Immature natural killer cell (primary cell): ENCODE measurements around the gene CHST15. TPM values are rescaled to one million over a fixed set of nuclear protein-coding genes. Genes with fewer than 3 reads are reported as not detected.

Experiments used
- DNase-seq, 3 donors: peaks; one replicate each; pipeline ENCODE4 v3.0.0; 2022; ENCODE audit warnings: mixed read lengths in 1 of 3
- H3K27ac Mint-ChIP-seq, 6 donors: one replicate each; pipeline ENCODE4 v1.8.0; 2020; ENCODE audit warnings: mixed read lengths in 6 of 6, mild to moderate bottlenecking in 5 of 6, inconsistent platforms in 4 of 6, moderate library complexity in 3 of 6
- H3K27me3 Mint-ChIP-seq, 3 donors: one replicate each; pipeline ENCODE4 v1.8.0; 2020 to 2021; ENCODE audit warnings: low read depth in 3 of 3, mild to moderate bottlenecking in 3 of 3, mixed read lengths in 3 of 3, moderate library complexity in 3 of 3, inconsistent platforms in 1 of 3
- H3K36me3 Mint-ChIP-seq, 3 donors: one replicate each; pipeline ENCODE4 v1.8.0; 2020; ENCODE audit warnings: mixed read lengths in 3 of 3, inconsistent platforms in 2 of 3, mild to moderate bottlenecking in 2 of 3
- H3K4me1 Mint-ChIP-seq, 2 donors: one replicate each; pipeline ENCODE4 v1.8.0; 2020; ENCODE audit warnings: inconsistent platforms in 2 of 2, mild to moderate bottlenecking in 2 of 2, mixed read lengths in 2 of 2, moderate library complexity in 1 of 2
- H3K4me3 Mint-ChIP-seq, 5 donors: one replicate each; pipeline ENCODE4 v1.8.0; 2020; ENCODE audit warnings: mild to moderate bottlenecking in 5 of 5, mixed read lengths in 5 of 5, inconsistent platforms in 3 of 5, moderate library complexity in 3 of 5
- H3K9me3 Mint-ChIP-seq, 6 donors: one replicate each; pipeline ENCODE4 v1.8.0; 2020; ENCODE audit warnings: mild to moderate bottlenecking in 6 of 6, mixed read lengths in 6 of 6, inconsistent platforms in 4 of 6, moderate library complexity in 3 of 6
- polyA plus RNA-seq, 3 donors: library from polyadenylated mRNA; unstranded; fragments of 300-500 nt; fragmentation: Illumina TruSeq; gene quantifications; one replicate each; pipeline ENCODE4 v1.2.3, GENCODE V29; 2021

The CHST15 gene
- polyA plus RNA-seq, 3 donors from 2014 or later = 0.07 to 0.20 (median 0.08) TPM

- H3K27me3 Mint-ChIP-seq = peaks cover 2 to 17% (median 5%) of the 10 kb centered on the region in 3 donors
- no peak overlapping the region for H3K4me3 Mint-ChIP-seq
- H3K27ac Mint-ChIP-seq = no peak overlapping the region
- DNase-seq = no peak
- peaks cover 0 to 3% (median 0%) of the 10 kb centered on the region in 6 donors for H3K9me3 Mint-ChIP-seq
- H3K36me3 Mint-ChIP-seq = peaks cover 0 to 4% (median 3%) of the 10 kb centered on the region in 3 donors
- peaks cover 2 to 6% of the 10 kb centered on the region in 2 donors for H3K4me1 Mint-ChIP-seq
Measured at GRCh38 chr10:124087672-124088634, 5.4 kb downstream of the CHST15 start.

DNA sequence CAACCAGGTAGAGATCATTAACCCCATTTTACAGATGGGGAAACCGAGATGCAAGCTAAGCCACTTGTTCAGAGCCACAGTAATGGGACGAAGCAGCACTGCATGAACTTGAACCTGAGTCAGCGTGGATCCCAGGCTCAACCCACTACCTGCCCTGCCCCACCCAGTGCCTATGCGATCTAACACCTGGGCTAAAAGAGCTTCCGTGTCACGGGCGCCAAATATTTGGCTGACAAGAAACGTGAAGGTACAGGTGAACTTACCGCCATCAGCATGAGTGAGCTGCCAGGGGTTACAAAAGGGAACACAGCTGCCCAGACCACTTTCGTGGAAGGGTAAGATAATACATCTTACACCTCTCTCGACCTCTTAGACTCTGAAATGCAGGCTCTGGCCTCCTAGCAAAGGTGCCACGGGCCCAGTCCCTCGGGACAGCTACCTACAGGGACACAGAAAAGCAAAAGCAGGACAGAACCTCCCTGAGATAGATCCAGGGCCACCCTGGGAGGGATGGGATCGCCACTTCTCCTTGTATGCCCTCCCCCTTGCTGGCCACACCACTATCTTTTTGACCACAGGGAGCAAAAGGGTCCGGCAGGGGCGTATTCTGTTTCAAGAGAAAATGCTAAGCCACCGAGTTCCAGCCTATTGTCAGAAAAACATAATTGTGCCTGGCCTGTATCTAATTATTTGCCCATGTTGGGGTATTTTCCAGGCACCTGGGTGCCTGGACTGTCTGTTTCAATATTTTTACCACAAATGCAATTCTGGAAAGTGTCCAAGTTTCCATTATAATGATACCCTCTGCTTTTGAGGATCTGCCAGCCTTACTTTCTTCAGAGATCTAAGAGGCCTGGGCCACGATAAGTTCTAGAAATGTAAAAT, 6.4 kb downstream of the CHST15 start:
- Mint-ChIP-seq H3K9me3 (peaks cover 0 to 3% (median 0%) of the 10 kb centered on the region in 6 donors), H3K27ac (no peak overlapping the region), H3K4me3 (no peak overlapping the region), H3K4me1 (peaks cover 2 to 6% of the 10 kb centered on the region in 2 donors), H3K27me3 (peaks cover 2 to 17% (median 5%) of the 10 kb centered on the region in 3 donors), H3K36me3 (peaks cover 0 to 4% (median 3%) of the 10 kb centered on the region in 3 donors)
- no peak for DNase-seq

DNA sequence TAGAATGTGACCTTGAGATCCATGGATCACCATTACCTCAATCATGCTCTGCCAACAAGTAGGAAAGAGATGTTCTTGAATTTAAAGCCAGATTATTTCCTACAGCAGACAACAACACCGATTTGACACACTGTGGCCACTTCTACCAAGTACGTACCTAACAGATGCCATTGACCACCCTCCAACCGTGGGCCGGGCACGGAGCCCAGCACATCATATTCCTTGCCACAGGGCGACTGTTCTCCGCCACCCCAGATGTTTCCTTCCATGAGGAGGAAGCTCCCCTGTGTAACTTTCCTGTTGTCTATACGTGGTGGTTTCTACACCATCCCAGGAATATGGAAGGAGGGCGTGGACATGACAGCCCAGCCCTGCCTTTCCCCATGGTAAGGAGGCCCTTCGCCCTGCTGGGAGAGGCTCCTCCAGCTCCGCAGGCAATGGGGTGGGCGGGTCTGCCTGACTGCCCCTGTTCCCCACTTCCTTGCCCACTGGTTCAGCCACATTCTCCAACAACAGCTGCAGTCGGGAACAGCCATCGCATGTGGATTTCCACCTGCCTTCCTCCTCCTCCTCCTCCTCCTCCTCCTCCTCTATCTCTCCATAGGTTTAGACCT, 7.2 kb downstream of the CHST15 start:
- Mint-ChIP-seq H3K27ac (no peak overlapping the region), H3K36me3 (peaks cover 0 to 3% (median 3%) of the 10 kb centered on the region in 3 donors), H3K9me3 (peaks cover 0 to 3% (median 0%) of the 10 kb centered on the region in 6 donors), H3K27me3 (peaks cover 2 to 20% (median 5%) of the 10 kb centered on the region in 3 donors), H3K4me3 (no peak overlapping the region), H3K4me1 (peaks cover 2 to 6% of the 10 kb centered on the region in 2 donors)
- DNase-seq = no peak

GRCh38 chr10:124085680-124086079, 7.7 kb downstream of the CHST15 start:
- Mint-ChIP-seq H3K27ac (no peak overlapping the region), H3K27me3 (peaks cover 2 to 22% (median 5%) of the 10 kb centered on the region in 3 donors), H3K9me3 (peaks cover 0 to under 1% (median 0%) of the 10 kb centered on the region in 6 donors), H3K36me3 (no peaks in the 10 kb centered on the region), H3K4me3 (no peak overlapping the region), H3K4me1 (peaks cover 0 to 6% of the 10 kb centered on the region in 2 donors)
- DNase-seq = no peak

DNA sequence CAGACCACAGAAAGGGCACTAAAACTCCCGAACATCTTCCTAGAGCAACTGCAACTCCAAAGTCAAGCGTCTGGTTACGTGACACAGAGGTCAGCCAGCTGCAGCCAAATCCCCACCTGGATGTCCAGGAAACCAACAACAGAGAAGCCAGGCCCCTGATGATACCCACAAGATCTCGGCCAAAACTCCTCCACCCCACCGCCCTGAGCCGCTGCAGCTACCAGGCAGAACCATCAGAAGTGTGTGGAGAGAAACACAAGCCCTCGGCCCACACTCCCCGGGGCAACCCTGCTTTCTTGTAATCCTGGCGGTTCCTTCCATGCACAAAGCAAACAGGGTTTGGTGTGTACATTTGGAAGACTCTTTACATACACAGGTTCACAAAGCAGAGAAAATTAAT, 8.7 kb downstream of the CHST15 start:
- H3K4me1 Mint-ChIP-seq = peaks cover 0 to 6% of the 10 kb centered on the region in 2 donors
- H3K27me3 Mint-ChIP-seq = peaks cover 2 to 16% (median 5%) of the 10 kb centered on the region in 3 donors
- no peak overlapping the region for H3K4me3 Mint-ChIP-seq
- DNase-seq = no peak
- no peaks in the 10 kb centered on the region for H3K36me3 Mint-ChIP-seq
- H3K9me3 Mint-ChIP-seq = no peaks in the 10 kb centered on the region
- H3K27ac Mint-ChIP-seq = no peak overlapping the region

DNA sequence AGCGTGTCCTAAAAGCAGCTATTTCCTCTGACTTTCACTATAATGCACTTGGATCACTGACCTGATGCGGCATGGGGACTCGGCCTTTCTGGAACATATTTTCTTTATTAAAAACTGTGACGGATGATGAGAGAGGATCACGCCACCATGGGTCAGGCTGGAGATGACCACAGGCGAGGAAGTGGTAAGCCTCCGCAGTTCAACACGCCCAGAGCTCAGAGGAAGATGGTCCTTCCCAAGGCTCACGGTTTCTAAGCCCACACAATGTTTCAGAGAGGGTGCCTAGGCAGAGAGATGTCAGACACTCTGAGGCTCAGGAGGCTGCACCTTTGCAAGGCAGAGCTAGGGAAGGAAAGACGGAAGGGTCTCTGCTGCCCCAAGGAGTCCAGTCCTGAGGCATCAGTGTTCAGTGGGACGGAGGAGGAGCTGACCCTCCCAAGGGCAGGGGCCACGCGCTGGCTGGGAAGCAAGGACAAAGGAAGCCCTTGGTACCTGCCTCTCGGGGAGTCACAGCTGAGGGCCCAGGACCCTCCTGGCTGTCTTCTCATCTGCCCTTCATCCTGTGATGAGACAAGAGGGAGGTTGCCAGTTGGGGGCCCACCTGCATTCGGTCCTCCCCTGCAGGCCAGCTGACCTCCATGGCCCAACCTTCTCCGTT, 9.5 kb downstream of the CHST15 start:
- Mint-ChIP-seq H3K4me3 (peak overlapping the region in 2 of 5 donors; percentile 7 to 25), H3K27me3 (peaks cover 2 to 15% (median 5%) of the 10 kb centered on the region in 3 donors), H3K27ac (peak overlapping the region in 2 of 6 donors; percentile 49 to 60), H3K36me3 (no peaks in the 10 kb centered on the region), H3K4me1 (peaks cover 0 to 6% of the 10 kb centered on the region in 2 donors), H3K9me3 (no peaks in the 10 kb centered on the region)
- DNase-seq = no peak

DNA sequence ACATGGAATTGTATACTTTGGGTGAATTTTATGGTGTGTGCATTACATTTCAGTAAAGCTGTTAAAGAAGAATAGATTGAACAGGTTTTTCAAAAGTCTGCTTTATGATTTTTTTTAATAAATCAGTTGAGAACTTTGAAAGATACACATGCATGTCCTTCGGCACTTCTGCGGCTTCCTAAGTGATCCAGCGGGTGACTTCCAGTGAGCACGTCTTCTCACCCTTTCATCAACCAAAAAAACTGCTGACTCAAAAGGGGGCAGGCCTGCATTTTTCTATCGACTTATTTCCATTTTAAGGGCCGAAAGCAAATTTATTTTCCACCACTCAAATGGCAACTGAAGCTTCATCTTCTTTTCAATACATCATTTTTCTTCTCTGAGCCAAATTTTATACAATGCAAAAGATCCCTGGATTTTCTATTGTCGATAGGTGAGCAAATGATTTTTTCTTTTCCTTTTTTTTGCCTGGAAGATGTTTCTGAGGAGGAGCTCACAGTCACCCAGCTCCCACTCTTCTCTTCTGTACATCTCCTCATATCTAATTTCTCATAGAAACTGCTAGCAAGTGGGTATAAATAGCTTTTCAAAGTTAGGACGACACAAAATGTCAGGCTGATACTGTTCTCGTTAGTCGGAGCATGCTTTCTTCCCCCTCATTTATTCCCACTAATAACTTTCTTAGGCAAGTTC, 10.2 kb downstream of the CHST15 start:
- H3K36me3 Mint-ChIP-seq = no peaks in the 10 kb centered on the region
- H3K27me3 Mint-ChIP-seq = peaks cover under 1 to 13% (median 5%) of the 10 kb centered on the region in 3 donors
- H3K4me1 Mint-ChIP-seq = peaks cover 0 to 6% of the 10 kb centered on the region in 2 donors
- no peak overlapping the region for H3K27ac Mint-ChIP-seq
- H3K9me3 Mint-ChIP-seq = no peaks in the 10 kb centered on the region
- no peak overlapping the region for H3K4me3 Mint-ChIP-seq
- no peak for DNase-seq

- Mint-ChIP-seq H3K27ac (no peak overlapping the region), H3K4me3 (no peak overlapping the region), H3K27me3 (peaks cover 0 to 13% (median 5%) of the 10 kb centered on the region in 3 donors), H3K9me3 (no peaks in the 10 kb centered on the region), H3K36me3 (no peaks in the 10 kb centered on the region), H3K4me1 (peaks cover 0 to 6% of the 10 kb centered on the region in 2 donors)
- no peak for DNase-seq
Measured at GRCh38 chr10:124082555-124082954, 10.8 kb downstream of the CHST15 start.

- Mint-ChIP-seq H3K9me3 (no peaks in the 10 kb centered on the region), H3K36me3 (no peaks in the 10 kb centered on the region), H3K27ac (no peak overlapping the region), H3K27me3 (peaks cover 0 to 10% (median 3%) of the 10 kb centered on the region in 3 donors), H3K4me3 (no peak overlapping the region), H3K4me1 (peaks cover 0 to 6% of the 10 kb centered on the region in 2 donors)
- no peak for DNase-seq
Measured at GRCh38 chr10:124081547-124082140, 11.8 kb downstream of the CHST15 start.

DNA sequence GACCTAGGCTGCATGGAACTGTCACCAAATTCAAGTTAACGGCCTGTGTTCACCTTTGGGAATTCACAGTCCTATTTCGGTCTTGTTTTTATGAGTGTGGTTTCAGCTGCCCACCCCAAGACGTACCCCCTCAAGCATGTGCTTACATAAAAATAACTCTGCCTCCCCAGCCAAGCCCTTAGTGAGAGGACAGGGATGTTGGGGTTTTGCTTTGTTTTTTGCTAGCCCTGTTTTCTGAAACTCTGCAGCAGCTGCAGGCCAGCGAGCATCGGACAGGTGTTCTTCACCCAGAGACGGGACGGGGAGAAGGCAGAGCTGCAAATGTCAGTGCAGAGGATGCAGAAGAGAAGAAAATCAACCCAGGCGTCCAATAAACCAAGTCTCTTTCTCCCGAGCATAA, 13.5 kb downstream of the CHST15 start:
- H3K27me3 Mint-ChIP-seq = peaks cover 0 to 8% (median 2%) of the 10 kb centered on the region in 3 donors
- peaks cover 0 to 6% of the 10 kb centered on the region in 2 donors for H3K4me1 Mint-ChIP-seq
- no peaks in the 10 kb centered on the region for H3K9me3 Mint-ChIP-seq
- H3K36me3 Mint-ChIP-seq = no peaks in the 10 kb centered on the region
- no peak overlapping the region for H3K27ac Mint-ChIP-seq
- no peak for DNase-seq
- H3K4me3 Mint-ChIP-seq = no peak overlapping the region

DNA sequence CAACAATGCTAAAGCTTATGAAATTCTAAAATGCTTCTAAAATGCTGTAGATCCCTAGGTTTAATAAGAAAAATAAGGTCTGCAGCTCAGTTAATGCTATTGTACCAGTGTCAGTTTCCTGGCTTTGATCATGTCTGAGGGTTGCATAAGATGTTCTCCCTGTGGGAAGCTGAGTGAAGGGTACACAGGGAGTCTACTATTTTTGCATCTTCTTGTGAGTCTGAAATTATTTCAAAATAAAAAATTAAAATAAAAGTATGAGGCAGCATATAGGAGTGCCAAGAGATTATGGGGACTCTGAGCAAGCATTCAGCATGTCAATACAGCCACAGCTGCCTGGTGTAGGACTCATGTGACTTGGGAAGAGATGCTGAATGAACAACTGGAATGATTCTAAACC, 14.7 kb downstream of the CHST15 start:
- no peaks in the 10 kb centered on the region for H3K9me3 Mint-ChIP-seq
- peaks cover 0 to 14% (median 2%) of the 10 kb centered on the region in 3 donors for H3K27me3 Mint-ChIP-seq
- H3K4me1 Mint-ChIP-seq = peaks cover 0 to 9% of the 10 kb centered on the region in 2 donors
- no peak for DNase-seq
- H3K27ac Mint-ChIP-seq = no peak overlapping the region
- H3K4me3 Mint-ChIP-seq = no peak overlapping the region
- H3K36me3 Mint-ChIP-seq = no peaks in the 10 kb centered on the region

- DNase-seq = no peak
- Mint-ChIP-seq H3K9me3 (no peaks in the 10 kb centered on the region), H3K4me1 (peaks cover 0 to 6% of the 10 kb centered on the region in 2 donors), H3K36me3 (no peaks in the 10 kb centered on the region), H3K27ac (no peak overlapping the region), H3K4me3 (no peak overlapping the region), H3K27me3 (peaks cover 0 to 14% (median 2%) of the 10 kb centered on the region in 3 donors)
Measured at GRCh38 chr10:124078028-124078427, 15.4 kb downstream of the CHST15 start.
